Mucosa of descending colon (tissue), 3 donors: Measurements from ENCODE around the gene ALDH6A1. TPM values are rescaled to one million over a fixed set of nuclear protein-coding genes. Genes with fewer than 3 reads are reported as not detected.
"Not testable (repeated sequence)": the region's sequence is repeated elsewhere in the genome, so short reads cannot be mapped to it uniquely, and the experiment has no call there.

Experiments used
- ATAC-seq: fragments of 200-7000 bp; cut with Tn5 transposase; one replicate; pipeline ENCODE4 v1.9.1; 2020; ENCODE audit warnings: mild to moderate bottlenecking, moderate library complexity
- DNase-seq, 3 donors: peaks; one replicate each; pipeline ENCODE4 v3.0.0-alpha.2; 2020
- H3K36me3 ChIP-seq: fragments of 200-600 bp; one replicate; pipeline ENCODE4 v1.8.0; 2021; ENCODE audit warnings: low read depth, mild to moderate bottlenecking
- H3K4me1 ChIP-seq: fragments of 200-600 bp; one replicate; pipeline ENCODE4 v1.8.0; 2021; ENCODE audit warnings: low read depth, mild to moderate bottlenecking
- H3K4me3 ChIP-seq: fragments of 200-600 bp; one replicate; pipeline ENCODE4 v1.8.0; 2021; ENCODE audit warnings: mild to moderate bottlenecking
- H3K9me3 ChIP-seq: fragments of 200-600 bp; one replicate; pipeline ENCODE4 v1.8.0; 2021; ENCODE audit warnings: mild to moderate bottlenecking
- CTCF ChIP-seq: fragments of 200-600 bp; IDR thresholded peaks from one replicate; pipeline ENCODE4 v1.8.0; 2022; ENCODE audit warnings: antibody characterized with exemption, mild to moderate bottlenecking
- intact Hi-C, 2 donors: fragments of 100-400 bp; cut with DNase I in 1 of 2; cut with micrococcal nuclease in 1 of 2; formaldehyde crosslinking; loops; one replicate each; pipeline versions ENCODE4 v1.11.0 to v1.11.1; 2022; cut with DNase I, micrococcal nuclease
- long read RNA-seq, 2 donors: library from polyadenylated mRNA; unstranded; transcript quantifications; one replicate each; pipeline ENCODE4 v2.0.0, GENCODE V29; 2019 to 2021
- total RNA-seq, 3 donors: library from RNA; stranded (reverse); fragmentation: NEBNext Ultra II Directional in 2 of 3; extraction: Animal tissue kit (Norgen Biotek cat#: 25700) in 2 of 3; gene quantifications; one replicate each; pipeline versions ENCODE4 v1.2.1 to v1.2.4, GENCODE V29; 2021 to 2023
- donor health status: DM: no; HTN: no; CAD: no; lungs with moderate emphysema.
- donor health status: DM: no; HTN: no; CAD: no.
- donor health status: DM: no; HTN: yes; CAD: no.

ALDH6A1 gene
- total RNA-seq, result 10 to 100 TPM; 26.7 to 42.1 (median 32.6) TPM
- long read RNA-seq, donor 1, full-length matches to known transcripts, result 23 of 28 reads
- long read RNA-seq, donor 1, partial matches to known transcripts, result 1 of 28 reads
- long read RNA-seq, donor 1, other reads (novel, unspliced or antisense), result 4 of 28 reads
- long read RNA-seq, donor 2, full-length matches to known transcripts, result 21 of 30 reads
- long read RNA-seq, donor 2, partial matches to known transcripts, result 0 of 30 reads
- long read RNA-seq, donor 2, other reads (novel, unspliced or antisense), result 9 of 30 reads

GRCh38 chr14:74084277-74085046 lies at the start of gene ALDH6A1, which contains the start of gene LIN52:
TSS of gene ALDH6A1 (minus strand) at chr14:74084453. CDS start at chr14:74084394, 59 bp downstream.
TSS of gene LIN52 (plus strand) at chr14:74084956. CDS start at chr14:74084975, 19 bp downstream.
- ATAC-seq, result peak; percentile 95
- peak within 1 kb of the TSS; percentile 53 for H3K4me3 ChIP-seq
- H3K36me3 ChIP-seq, result no peaks in the 10 kb centered on the region
- peak; percentile 97 to 100 (median 99) for DNase-seq
- intact Hi-C loops, result no loop called here
- H3K4me1 ChIP-seq, result peaks cover 7% of the 10 kb centered on the region
- H3K9me3 ChIP-seq, result no peaks in the 10 kb centered on the region
- peak; percentile 0 for TF ChIP-seq CTCF

- no peaks in the 10 kb centered on the region for H3K9me3 ChIP-seq
- intact Hi-C loops, result no loop called here
- no peak for TF ChIP-seq CTCF
- no peaks in the 10 kb centered on the region for H3K36me3 ChIP-seq
- no peak overlapping the region for H3K4me3 ChIP-seq
- no peaks in the 10 kb centered on the region for H3K4me1 ChIP-seq
- no peak for DNase-seq
- ATAC-seq, result no peak
Observed at GRCh38 chr14:74127634-74128033, 43.4 kb upstream of the ALDH6A1 start.

GRCh38 chr14:74126315-74127013 lies 42.2 kb upstream of the ALDH6A1 start:
- no peaks in the 10 kb centered on the region for H3K9me3 ChIP-seq
- ATAC-seq (no peak), DNase-seq (no peak)
- H3K4me1 ChIP-seq, result no peaks in the 10 kb centered on the region
- no peak for TF ChIP-seq CTCF
- intact Hi-C loops, result no loop called here
- no peaks in the 10 kb centered on the region for H3K36me3 ChIP-seq
- no peak overlapping the region for H3K4me3 ChIP-seq

- ATAC-seq, H3K36me3 ChIP-seq, DNase-seq, H3K4me3 ChIP-seq, intact Hi-C loops, H3K9me3 ChIP-seq, H3K4me1 ChIP-seq: not testable (repeated sequence)
Observed at GRCh38 chr14:74125487-74125886, 41.2 kb upstream of the ALDH6A1 start.

- H3K36me3 ChIP-seq, H3K4me3 ChIP-seq, DNase-seq, H3K9me3 ChIP-seq, H3K4me1 ChIP-seq: not testable (repeated sequence)
- intact Hi-C loops, result loop anchor here (5.0 kb wide), 2 partner anchors 141 to 146 kb away; no protein-coding TSS in a partner anchor
- ATAC-seq, result peak; percentile 55
Observed at GRCh38 chr14:74111395-74112216, 27.4 kb upstream of the ALDH6A1 start.

- Histone ChIP-seq H3K4me1 (no peaks in the 10 kb centered on the region), H3K36me3 (no peaks in the 10 kb centered on the region), H3K4me3 (no peak overlapping the region), H3K9me3 (no peaks in the 10 kb centered on the region)
- intact Hi-C loops, result no loop called here
- DNase-seq (no peak), ATAC-seq (no peak)
- no peak for TF ChIP-seq CTCF
Observed at GRCh38 chr14:74109369-74109768, 25.1 kb upstream of the ALDH6A1 start.
